GM21786 (cell line): ENCODE measurements around the gene CMPK1.

Source experiments
- ATAC-seq: cut with Tn5 transposase; IDR thresholded peaks from one replicate; pipeline ENCODE4 v1.9.1; 2021; ENCODE audit not compliant: unreplicated experiment

The CMPK1 gene

DNA sequence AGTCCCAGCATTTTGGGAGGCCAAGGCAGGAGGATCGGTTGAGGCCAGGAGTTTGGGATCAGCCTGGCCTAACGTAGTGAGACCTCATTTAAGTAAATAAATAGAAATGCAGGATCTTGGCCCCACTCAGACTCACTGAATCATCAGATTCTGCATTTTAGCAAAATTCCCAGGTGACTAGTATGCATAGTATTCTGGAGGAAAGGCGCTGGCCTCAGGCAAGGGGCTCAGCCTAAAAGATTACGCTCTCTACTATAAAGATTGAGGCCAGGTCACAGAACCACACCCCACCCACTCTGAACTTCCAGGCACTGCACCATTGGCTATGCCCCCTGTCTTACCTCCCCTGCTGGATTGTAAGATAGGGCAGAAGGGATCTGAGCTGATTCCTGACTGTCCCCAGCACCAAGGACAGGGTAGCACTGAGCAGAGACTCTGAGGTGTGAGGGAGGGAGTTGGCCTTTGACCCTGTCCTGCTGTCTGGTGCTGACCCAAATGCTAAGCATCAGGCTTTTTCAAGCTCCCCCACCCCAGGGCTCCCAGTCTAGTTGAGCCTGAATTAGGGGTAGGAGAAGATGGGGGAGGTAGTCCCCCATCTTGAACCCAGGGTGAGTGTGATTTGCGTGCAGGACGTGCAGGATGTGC lies 85.2 kb downstream of the CMPK1 start:
- no peak for ATAC-seq

DNA sequence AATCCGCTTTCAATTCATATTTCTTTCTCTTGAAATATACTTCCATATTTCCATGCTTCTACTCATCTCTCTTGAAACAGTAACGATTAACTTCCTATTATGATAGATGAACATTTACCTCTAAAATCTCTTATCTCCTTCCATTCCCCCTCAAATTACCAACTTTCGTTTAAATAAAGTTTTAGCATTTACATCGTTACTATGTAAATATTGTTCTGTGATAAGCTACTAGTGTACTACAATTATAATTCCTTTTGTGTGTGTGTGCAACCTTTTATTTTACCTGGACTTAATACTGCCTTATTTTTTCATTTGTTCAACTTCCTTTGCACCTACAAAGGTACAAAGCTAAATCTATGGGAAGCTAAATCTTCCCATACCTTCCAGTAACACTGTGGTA lies 87.0 kb downstream of the CMPK1 start:
- no peak for ATAC-seq

DNA sequence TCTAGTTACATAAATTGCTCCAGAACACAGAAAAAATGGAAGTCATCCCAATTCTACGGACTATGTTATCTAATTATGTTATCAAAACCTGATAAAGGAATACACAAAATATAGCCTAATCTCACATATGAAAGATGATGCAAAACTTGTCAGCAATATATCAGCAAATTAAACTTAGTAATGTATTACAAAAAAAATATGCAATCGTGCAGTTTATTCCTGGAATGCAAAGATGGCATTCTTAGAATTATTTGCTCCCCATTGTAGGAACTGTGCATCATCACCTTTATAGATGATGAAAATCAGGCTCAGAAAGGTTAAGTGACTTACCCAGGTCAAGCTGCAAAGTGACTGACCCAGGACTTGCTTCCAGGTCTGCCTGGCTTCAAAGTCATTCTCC lies 90.3 kb downstream of the CMPK1 start:
- no peak for ATAC-seq

DNA sequence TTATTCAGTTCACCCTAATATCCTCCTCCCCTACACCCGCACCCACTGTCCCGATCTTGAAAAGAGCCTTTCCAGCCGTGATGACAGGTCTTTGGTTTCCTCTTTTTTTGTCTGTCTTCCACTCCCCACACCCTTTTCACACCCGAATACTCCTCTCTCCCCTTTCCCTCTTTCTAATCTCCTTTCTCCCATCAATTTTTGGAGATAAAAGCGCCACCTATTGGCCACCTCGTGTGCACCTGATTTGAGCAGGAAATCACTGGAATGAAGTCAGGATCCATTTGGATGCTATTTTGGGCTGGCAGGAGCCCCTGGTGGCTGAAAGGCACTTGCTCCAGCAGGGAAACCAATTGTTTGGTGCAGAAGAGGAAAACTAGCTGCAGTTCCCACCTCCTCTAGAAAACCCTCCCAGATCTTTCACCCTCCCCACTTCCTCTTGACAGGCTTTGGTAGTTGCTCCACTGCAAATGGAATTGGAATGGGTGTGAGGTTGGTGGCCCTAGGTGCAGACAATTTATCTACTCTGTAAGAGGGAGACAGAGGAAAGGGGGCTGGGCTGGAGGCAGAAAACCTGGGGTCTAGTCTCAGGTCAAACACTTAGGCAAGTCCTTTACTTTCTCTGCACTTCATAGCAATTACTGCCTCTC lies 90.9 kb downstream of the CMPK1 start:
- no peak for ATAC-seq
